Activated T-cell treated with anti-CD3 and anti-CD28 coated beads for 24 hours (primary cell): ENCODE results near the gene ADGRV1.

Experiments
- DNase-seq: peaks from one replicate; pipeline ENCODE4 v3.0.0-alpha.2; 2020; ENCODE audit warnings: low read depth

ADGRV1 gene

GRCh38 chr5:91072881-91073280 is 514.3 kb downstream of the ADGRV1 start:
- DNase-seq = no peak

DNA sequence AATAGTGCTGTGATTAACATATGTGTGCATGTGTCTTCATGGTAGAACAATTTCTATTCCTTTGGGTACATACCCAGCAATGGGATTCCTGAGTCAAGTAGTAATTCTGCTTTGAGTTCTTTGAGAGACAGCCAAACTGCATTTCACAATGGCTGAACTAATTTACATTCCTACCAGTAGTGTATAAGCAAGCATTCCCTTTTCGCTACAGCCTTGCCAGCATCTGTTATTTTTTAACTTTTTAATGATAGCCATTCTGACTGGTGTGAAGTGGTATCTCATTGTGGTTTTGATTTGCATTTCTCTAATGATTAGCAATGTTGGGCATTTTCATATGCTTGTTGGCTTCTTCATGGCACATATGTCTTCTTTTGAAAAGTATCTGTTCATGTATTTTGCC is 516.0 kb downstream of the ADGRV1 start:
- DNase-seq = no peak

- no peak for DNase-seq
These were observed 517.5 kb downstream of the ADGRV1 start for GRCh38 chr5:91076138-91076537.

DNA sequence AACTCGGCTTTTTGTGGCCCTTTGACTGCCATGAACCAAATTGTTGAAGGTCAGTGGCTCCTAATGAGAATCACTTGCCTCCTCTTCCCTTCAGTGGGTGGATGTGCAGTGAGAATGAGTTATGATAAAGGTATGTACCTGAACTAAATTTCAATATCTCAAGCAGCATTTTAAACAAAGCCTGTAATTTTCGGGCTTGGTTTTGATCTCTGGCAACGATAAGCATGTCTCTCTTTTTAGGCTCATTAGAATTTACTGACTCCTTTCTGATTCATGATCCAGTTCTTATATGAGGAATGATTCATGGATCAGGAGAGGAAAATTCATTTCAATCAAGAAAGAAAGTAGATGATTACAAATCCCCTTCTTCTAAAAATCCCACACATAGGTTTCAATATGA is 519.0 kb downstream of the ADGRV1 start:
- no peak for DNase-seq

DNA sequence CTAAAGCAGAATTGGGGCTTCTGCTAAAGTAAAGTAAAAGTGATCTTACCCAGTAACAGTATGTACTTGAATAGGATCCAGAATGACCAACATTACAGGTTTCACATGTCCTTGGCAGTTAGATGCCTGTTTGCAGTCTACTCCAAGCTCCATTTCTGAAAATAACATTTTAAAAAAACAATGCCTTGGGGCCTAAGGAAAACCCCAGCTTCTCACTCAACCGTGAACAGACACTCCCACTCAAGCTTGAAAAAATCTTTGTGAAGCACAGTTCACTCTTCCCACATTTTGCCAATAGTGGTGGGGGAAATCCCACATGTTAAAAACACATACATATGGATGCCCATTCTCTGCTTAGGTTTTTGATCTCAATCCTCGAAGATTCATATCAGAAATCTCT is 520.4 kb downstream of the ADGRV1 start:
- no peak for DNase-seq

DNA sequence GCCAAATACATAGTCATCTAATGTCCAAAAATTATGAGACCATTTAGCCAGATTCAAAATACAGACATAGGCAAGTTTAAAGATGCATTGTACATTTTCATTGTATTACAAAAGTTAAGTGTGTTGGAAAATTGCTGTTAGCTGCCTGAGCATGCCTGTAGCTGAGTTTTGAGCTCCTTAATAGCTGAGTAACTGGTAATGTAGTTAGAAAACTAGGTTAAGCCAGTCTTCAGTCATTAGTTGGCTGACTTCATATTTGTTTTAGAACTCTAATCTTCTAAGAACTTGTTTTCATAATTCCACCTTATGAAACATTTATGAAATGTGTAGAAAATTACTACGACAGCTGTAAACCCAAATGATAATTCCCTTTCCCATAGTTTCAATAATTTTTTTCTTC is 531.2 kb downstream of the ADGRV1 start:
- DNase-seq = no peak

- DNase-seq = no peak
These were observed 532.4 kb downstream of the ADGRV1 start for GRCh38 chr5:91090995-91091394.

DNA sequence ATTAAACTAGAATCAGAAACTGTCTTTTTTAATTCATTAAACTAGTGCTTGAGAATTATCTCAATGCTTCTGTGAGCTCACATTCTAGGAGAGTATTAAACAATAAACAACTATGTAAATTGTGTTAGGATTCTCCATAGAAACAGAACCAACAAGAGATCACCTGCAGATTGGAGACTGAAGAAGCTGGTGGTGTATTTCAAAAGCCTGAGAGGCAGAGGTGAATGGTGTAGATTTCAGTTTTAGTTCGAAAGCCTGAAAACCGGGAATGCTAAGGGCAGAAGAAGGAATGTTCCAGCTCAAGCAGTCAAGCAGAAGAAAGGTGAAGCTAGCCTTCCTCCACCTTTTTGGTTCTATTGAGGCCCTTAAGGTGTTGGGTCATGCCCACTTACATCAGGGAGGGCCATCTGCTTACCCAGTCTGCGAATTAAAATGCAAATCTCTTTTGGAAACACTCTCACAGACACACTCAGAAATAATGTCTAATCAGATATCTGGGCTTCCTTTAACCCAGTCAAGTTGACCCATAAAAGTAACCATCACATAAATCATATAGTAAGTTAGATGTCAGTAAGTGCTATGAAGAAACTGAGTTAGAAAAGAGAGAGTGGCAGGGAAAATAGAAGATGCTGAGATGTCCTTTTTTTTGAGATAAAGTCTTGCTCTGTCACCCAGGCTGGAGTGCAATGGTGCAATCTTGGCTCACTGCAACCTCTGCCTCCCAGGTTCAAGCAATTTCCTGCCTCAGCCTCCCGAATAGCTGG is 533.1 kb downstream of the ADGRV1 start:
- DNase-seq = no peak

GRCh38 chr5:91092859-91093783 is 534.5 kb downstream of the ADGRV1 start:
- no peak for DNase-seq

DNA sequence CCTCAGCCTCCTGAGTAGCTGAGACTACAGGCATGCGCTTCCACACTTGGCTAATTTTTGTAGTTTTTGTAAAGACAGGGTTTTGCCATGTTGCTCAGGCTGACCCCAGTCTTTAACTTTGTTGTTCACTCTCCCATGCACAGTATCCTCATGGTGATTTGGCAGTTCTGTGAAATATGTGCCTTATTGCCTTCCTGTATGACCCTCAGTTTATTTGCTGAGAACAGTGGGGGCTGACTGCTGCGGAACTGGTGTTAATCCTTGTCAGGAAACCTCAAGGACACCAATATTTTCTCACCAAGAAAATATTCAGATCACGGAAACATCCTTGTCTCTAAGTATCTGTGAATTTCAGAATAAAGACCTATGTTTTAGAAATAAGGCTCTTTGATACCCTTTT is 536.7 kb downstream of the ADGRV1 start:
- no peak for DNase-seq

DNA sequence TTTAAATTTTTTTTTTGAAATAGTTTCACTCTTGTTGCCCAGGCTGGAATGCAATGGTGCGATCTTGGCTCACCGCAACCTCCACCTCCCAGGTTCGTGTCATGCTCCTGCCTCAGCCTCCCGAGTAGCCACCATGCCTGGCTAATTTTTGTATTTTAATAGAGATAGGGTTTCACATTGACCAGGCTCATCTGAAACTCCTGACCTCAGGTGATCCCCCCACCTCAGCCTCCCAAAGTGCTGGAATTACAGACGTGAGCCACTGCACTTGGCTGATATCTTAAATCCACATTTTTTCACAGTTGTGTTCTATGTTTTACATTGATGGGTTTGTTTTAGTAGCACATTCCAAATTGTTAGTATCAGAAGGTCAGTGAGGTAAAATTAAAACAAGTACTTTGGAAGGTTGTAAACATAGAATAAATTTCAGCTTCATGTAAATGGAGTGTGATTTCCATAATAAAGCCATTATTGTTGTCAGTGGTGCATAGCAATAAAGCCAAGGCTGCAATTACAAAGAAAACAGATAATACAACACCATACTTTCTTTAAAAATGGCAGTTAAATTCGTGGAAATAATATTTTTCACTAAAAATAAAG is 537.3 kb downstream of the ADGRV1 start:
- DNase-seq = no peak

- no peak for DNase-seq
These were observed 539.9 kb downstream of the ADGRV1 start for GRCh38 chr5:91098541-91098940.

DNA sequence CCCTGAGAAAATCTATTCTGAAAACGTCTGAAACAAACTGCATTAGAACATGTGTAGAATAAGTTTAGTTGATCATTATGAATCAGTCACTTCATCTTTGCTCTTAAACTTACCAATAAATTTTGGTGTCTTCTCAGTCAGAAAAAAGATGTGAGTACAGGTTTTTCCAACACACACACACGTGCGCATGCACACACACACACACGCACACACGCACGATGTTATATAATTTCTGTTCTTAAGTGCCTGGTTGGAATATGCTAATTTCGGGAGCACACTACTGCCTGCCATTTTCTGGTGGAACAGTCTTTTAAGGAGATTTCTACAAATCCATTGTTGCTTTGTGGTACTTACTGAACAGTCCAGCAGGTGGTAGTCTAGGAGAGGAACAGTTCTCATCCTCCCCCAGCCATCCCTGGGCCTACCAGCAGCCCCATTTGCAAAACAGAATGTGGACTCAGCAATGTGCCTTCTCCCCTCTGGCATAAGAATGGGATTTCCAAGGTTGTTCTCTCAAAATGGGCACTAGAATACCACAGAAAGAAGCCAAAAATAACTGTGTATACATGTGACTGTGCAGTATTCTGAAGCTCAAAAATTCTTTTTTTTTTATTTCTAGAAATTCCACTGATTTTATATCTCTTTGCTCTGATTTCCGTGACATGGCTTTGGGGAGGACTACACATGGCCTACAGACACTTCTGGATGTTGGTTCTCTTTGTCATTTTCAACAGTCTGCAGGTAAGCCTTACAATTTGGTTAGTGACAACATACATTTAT is 543.2 kb downstream of the ADGRV1 start:
- DNase-seq = peak; percentile 27

DNA sequence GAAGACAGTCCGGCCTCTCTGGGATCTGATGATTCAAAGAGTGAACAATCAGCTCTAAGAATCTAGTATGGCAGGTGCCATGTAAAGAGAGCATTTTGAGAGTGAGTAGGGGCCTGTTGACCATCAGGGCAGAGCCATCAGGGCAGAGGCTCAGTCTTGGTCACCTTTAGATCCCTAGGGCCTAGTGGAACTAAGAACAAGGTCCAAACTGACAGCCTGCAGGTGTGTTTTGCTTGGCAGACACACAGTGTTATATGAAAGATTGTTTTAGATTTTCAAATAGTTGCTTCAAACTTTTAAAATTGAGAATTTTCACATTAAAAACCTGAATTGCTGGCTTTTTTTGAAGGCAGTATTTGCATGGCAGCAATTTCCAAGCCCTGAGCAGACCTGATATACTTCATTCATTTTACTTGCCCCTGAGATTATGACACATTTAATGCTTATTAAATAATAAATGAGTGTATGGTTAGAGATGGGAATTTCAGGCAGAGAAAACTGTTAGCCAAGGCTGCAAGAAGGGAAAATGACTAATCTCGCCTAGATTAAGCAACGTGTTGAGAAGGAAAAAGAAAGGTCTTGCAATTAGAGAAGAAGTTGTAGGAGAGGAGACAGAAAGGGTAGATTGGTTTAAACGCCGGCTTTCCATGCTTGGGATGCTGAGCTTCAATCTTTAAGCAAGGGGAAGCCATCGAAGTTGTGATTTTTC is 544.9 kb downstream of the ADGRV1 start:
- DNase-seq = no peak

- no peak for DNase-seq
These were observed 545.5 kb downstream of the ADGRV1 start for GRCh38 chr5:91104062-91104448.

GRCh38 chr5:91106842-91107511 is 548.4 kb downstream of the ADGRV1 start:
- no peak for DNase-seq

GRCh38 chr5:91109634-91110033 is 551.0 kb downstream of the ADGRV1 start:
- DNase-seq = no peak

DNA sequence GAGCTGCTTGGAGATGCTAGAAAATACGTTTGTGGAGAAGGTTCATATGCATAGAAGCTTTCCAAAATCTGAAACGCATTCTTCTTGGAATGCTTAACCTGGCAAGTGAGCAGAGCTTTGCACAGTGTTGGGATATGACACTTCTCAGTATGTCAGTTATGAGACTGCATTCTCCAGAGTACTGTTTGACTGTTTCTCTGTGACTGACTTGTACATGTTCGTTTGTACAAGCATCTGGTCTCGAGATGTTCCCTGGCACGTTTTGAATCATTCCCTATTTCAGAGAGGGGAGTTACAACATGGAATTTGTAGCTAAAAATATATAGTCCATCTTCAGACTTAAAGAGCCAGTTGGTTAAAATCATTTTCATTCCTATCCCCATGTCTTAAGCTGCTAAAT is 552.1 kb downstream of the ADGRV1 start:
- DNase-seq = no peak

DNA sequence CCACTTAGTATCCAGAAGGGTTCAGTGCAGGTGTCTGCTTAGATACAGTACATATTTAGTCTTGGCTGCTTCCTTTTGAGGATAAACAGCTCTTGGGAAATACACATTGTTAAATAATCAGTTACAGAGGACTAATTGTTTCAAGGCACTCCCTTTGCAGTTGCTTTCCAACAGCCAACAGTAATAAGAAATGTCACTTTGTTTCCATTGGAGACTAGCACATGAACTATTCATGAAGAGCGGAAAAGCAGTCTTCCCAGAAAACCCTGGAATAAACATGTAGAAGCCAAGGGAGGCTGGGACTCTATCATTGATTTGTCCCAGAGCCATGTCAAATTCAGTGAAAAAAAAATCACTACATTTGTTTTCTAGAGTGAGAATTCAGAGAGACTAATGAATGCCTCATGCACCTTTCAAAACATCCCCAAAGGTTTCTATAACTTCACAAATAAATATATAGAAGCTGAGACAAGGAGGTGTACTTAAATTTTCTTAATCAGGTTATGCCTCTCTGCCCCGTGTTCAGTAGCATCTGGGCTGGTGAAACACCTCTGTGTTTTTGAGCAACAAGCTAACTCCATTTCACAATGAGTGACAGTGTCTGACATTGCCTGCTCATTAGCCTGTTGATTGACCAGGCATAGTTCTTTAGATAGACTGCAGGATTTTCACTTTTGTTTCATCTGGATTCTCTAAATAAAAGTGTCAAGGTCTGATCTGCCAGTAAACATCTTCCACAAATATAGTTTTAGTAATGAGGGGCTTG is 553.1 kb downstream of the ADGRV1 start:
- DNase-seq = no peak

- DNase-seq = no peak
These were observed 556.1 kb downstream of the ADGRV1 start for GRCh38 chr5:91114658-91115057.
